Stimulated activated CD8-positive, alpha-beta memory T cell treated with anti-CD3 and anti-CD28 coated beads, Interleukin-4, amount 100 ng/mL, for 1 hour (primary cell): Measurements from ENCODE around the gene PTPRR.

ENCODE experiments used
- DNase-seq, 2 donors: peaks; one replicate each; pipeline ENCODE4 v3.0.0-alpha.2; 2020; ENCODE audit warnings: low read depth in 2 of 2, low spot score in 1 of 2

PTPRR gene, protein sequence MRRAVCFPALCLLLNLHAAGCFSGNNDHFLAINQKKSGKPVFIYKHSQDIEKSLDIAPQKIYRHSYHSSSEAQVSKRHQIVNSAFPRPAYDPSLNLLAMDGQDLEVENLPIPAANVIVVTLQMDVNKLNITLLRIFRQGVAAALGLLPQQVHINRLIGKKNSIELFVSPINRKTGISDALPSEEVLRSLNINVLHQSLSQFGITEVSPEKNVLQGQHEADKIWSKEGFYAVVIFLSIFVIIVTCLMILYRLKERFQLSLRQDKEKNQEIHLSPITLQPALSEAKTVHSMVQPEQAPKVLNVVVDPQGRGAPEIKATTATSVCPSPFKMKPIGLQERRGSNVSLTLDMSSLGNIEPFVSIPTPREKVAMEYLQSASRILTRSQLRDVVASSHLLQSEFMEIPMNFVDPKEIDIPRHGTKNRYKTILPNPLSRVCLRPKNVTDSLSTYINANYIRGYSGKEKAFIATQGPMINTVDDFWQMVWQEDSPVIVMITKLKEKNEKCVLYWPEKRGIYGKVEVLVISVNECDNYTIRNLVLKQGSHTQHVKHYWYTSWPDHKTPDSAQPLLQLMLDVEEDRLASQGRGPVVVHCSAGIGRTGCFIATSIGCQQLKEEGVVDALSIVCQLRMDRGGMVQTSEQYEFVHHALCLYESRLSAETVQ

DNA sequence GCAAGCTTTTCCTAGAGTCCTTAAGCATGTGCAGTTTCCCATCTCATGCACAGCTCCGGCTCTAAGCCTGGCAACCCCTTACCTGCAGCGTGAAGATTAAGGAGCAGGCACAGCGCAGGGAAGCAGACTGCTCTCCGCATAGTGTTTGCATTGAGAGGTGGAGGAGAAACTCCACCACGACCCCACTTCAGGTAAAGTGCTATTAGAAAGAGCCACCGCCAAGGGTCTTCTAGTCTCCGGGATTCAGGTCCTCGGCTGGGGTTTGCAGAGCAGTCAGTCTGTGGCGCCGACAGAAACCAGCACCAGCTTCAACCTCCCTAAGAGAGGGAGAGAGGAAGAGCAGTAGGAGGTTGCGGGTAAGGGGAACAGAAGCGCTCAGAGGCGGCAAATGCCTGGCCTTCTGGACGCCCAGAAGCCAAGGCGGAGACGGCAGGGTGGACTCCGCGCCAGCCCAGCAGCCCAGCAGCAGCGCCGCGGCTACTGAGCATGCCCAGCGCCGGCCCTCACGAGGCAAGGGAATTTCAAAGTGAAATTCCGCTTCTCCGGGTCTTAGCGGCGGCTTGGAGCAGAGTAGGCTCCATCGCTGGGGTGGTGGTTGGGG lies at the start of gene PTPRR:
PTPRR (minus strand) TSS at position 488 of the 601 bp plus-strand sequence; CDS start at position 140, 348 bp downstream.
- DNase-seq, result no peak

- DNase-seq, result no peak
Observed at GRCh38 chr12:70966996-70967790, 46.7 kb upstream of the PTPRR start.

- no peak for DNase-seq
Observed at GRCh38 chr12:70966046-70966445, 45.5 kb upstream of the PTPRR start.

DNA sequence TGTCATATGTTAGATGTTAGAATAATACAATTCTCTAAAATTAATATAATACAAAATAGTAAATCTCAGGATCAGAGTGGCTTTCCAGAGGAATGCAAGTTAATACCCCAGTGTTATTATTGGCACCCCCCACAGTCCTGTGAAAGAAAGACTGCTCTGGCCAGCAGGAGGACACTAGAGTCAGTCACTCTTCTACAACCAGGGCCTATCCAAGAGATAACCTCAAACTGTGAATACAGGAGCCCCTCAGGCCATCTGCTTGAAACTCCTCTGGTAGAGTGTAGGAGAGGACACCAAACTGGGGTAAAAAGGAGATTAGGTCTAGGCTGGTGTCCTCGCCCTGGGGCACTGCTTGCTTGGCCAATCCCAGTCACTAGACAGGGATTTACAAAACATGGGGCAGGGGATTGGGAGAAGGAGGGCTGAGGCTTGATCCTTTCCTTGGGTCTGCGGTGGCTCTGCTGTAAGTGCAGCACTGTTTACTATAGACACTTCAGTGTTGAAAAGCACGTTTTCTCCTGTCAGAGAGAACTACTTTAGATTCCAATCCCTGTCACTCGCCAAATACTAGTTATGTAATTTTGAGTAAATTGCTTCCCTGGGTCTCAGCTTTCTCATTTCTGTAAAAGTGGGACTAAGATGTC lies 44.5 kb upstream of the PTPRR start:
- DNase-seq, result no peak

DNA sequence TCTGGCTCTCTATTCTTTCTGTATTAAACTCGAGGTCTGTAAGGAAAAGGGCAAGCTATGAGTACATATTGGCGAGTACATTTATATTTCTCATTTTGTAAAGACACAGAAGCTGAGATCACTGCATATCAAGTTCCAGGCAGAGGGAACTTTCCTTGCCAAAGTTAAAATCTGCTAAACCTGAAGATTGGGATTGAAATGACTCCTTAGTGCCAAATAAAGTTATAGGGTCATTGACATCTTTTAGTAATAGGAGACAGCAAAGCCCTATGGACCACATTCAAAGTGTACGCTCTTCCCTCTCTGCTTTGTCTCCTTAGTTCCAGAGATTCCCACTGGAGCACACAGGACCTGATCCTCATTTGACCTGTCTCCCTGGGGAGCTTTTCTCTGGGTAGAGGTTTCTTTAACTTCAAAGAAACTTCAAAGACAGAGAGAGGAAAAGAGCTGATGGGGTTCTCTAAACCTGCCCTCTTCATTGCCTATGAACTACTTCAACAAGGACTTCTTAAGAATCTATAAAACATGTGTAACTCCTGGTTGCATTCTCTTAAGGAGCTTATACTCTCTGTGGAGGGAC lies 42.6 kb upstream of the PTPRR start:
- DNase-seq, result no peak

DNA sequence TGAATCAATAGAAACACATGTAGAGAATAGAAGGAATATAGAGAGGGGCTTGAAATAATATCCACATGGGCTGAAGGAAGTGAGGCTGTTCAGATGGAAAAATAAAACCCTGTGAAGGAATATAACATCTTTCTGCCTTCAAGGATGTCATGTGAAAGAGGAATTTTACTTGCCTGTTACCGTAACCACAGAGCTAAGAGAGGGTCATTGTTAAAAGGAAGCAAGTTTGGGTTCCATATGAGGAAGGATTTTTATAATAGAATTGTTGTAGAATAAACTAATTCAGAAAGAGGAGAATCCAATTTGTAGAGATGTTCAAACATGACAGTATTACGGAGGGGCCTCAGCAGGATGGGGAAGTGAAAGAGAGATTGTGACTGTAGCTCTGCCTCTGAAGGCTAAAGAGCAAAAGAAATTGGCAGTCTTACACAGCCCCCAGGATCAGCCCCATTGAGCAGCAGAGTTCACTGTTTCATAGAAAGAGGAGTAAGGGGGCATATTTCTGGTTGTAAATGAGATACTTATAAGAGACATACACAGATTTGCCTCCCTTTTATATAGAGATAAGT lies 41.8 kb upstream of the PTPRR start:
- DNase-seq, result no peak

- no peak for DNase-seq
Observed at GRCh38 chr12:70960484-70960883, 39.9 kb upstream of the PTPRR start.

- no peak for DNase-seq
Observed at GRCh38 chr12:70955415-70955814, 34.9 kb upstream of the PTPRR start.

GRCh38 chr12:70950451-70950850 lies 29.9 kb upstream of the PTPRR start:
- no peak for DNase-seq

DNA sequence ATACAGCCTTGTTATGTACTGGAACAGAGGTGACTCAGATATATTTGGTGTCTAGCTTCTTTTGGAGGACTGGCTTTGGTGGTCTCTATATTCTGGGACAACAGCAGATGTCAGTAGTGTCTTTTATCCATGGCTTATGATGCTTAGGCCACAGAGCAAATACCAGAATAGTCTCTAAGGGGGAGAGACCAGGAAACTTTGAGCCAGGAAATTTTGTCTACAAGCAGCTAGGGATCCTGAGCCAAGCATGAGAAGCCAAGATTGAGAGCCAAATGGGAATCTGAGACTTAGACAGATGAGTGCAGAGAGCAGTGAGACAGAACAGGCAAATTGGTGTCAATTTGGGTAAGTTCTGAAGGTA lies 28.4 kb upstream of the PTPRR start:
- no peak for DNase-seq

- no peak for DNase-seq
Observed at GRCh38 chr12:70948236-70948975, 27.9 kb upstream of the PTPRR start.

DNA sequence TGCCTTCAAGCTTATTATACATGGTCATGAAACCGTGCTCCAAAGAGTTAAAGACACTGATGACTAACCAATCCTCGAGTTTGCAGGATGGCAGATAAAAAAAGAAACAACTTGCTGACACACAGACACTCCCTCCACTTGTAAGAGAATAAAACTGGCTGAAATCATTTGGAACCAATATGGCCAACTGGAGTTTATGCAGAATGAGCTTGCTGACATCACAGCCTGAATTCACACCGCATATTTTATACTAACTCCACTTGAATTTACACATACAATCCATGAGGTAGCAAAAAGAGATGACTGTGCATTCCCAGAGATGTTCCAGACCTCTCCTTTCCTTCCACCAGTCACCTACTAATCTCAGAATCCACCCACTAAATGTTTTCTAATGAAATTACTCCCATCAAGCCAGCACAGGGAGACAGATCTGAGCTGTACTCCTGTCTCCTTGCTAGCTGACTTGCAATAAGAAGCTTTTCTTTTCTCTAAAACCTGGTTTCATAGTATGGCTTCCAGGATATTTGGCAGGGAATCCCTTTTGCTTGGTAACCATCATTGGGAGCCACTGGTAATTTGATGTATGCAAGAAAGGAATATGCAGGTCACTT lies 15.8 kb upstream of the PTPRR start:
- DNase-seq, result no peak

- no peak for DNase-seq
Observed at GRCh38 chr12:70933133-70933532, 12.6 kb upstream of the PTPRR start.

DNA sequence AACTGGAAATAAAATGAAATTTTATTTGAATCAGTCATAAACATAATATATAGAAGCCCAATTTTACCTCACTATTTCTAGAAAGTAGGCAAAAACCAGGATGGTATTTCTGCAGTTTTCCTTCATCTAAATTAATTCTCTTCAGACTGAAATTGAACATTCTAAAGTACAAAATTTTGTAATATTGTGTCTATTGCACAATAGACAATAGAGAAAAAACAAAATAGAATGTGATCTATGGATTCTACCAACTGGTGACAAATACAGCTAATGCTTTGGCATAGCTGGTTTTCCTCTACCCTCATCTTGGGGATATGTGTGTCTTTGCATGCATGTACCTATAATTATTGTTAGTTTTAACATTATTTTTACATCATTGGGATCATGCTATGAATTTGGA lies 8.5 kb upstream of the PTPRR start:
- no peak for DNase-seq

DNA sequence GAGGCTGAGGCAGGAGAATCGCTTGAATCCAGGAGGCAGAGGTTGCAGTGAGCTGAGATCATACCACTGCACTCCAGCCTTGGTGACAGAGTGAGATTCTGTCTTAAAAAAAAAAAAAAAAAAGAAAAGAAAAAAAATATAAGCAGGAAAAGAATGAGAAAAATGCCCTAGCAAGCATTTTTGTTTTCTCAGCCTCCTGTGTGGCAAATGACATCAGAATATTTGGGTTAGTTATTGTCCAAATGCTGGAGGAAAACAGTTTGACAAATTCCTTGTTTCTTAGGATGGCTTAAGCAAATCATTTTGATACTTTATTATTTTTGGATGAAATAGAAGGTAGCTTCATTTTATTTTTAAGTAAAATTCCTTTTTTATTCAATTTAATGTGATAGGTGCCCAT lies 7.5 kb upstream of the PTPRR start:
- no peak for DNase-seq

GRCh38 chr12:70927356-70927755 lies 6.8 kb upstream of the PTPRR start:
- DNase-seq, result no peak

GRCh38 chr12:70925539-70925938 lies 5.0 kb upstream of the PTPRR start:
- no peak for DNase-seq

GRCh38 chr12:70920891-70921290 lies 353 bp upstream of the PTPRR start:
- DNase-seq, result no peak

GRCh38 chr12:70919597-70920035 lies 922 bp downstream of the PTPRR start:
- no peak for DNase-seq
